Ectodermal cell (in vitro differentiated cells): Measurements from ENCODE around the gene CYTH3.
A peak's percentile ranks its signal among the peaks of the same experiment; 100 is the strongest.

Experiments used
- H3K27ac ChIP-seq: 2 replicates; pipeline ENCODE4 v1.7.0; 2013; ENCODE audit warnings: mild to moderate bottlenecking, low read depth, low read length; ENCODE audit not compliant: insufficient read depth, poor library complexity, severe bottlenecking
- H3K27me3 ChIP-seq: 2 replicates; pipeline ENCODE4 v1.7.0; 2013; ENCODE audit warnings: mild to moderate bottlenecking, low read length; ENCODE audit not compliant: insufficient read depth, control insufficient read depth, poor library complexity, severe bottlenecking
- H3K36me3 ChIP-seq: one replicate; pipeline ENCODE4 v1.7.0; 2013; ENCODE audit warnings: low read length; ENCODE audit not compliant: control insufficient read depth, insufficient read depth
- H3K4me1 ChIP-seq: one replicate; pipeline ENCODE4 v1.7.0; 2013; ENCODE audit warnings: low read length; ENCODE audit not compliant: control insufficient read depth, insufficient read depth
- H3K4me3 ChIP-seq: 2 replicates; pipeline ENCODE4 v1.7.0; 2013; ENCODE audit warnings: low read depth, low read length, control low read depth; ENCODE audit not compliant: insufficient read depth
- H3K9me3 ChIP-seq: 2 replicates; pipeline ENCODE4 v1.7.0; 2013; ENCODE audit warnings: mild to moderate bottlenecking, low read length, moderate library complexity; ENCODE audit not compliant: control insufficient read depth
- WGBS, 2 experiments: methylation state at CpG; one replicate each; pipeline ENCODE4 v1.1.7; 2013; ENCODE audit warnings: missing lambda C conversion rate in 2 of 2; 5-methylcytosine and 5-hydroxymethylcytosine counted together

CYTH3 gene

DNA sequence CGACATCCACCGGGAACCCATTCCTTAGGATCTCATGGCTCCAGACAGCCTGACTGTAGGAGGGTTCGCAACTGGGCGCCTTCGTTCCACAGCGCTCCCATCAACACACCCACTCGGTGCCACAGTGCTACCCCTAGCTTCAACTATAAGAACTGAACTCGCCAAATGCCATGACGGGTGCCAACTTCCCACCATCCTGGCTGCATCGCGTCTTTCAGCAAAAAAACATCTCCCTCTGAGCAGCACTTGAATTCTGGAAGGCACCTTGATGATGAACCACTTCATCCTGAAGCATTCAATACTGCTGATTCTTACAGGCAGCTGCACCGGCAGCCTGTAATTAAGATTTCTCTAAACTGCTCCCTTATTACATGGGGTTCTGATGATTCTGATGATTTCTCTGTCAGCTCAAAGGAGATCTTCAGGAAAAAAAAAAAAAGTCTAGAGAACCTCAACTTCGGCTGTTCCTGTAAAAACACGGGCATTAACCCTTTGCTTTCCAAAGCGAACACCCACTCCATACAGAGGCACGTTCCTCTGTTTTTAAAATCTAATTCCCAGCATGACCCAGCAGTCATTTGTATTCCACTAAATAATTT is 1.3 kb downstream of the CYTH3 start:
- Histone ChIP-seq H3K36me3 (no peaks in the 10 kb centered on the region), H3K9me3 (no peaks in the 10 kb centered on the region), H3K27ac (no peak overlapping the region), H3K4me3 (peak overlapping the region; percentile 63), H3K27me3 (peaks cover 32% of the 10 kb centered on the region), H3K4me1 (peaks cover 7% of the 10 kb centered on the region)
- 9% methylated on average over 16 of the region's 16 CpGs for WGBS, 2 experiments

DNA sequence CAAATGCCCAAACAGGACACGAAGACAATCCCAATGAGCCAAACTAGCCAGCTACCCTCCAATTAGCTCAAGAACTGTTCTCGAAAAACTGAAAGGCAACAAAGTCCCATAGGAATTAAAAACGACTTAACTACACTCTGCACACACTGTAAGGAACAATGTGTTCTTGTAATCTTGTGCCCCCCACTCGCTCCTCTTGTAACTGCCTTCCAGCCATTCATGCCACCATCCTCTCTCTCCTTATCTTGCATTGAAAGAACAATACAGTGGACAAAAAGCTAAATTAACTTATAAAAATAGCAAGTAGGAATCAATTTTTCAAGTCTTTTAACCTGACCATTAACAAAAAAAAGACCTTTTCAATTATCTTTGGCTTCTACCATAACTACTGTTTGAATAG is 2.9 kb downstream of the CYTH3 start:
- WGBS, 2 experiments: 71 to 75% methylated on average over 4 of the region's 4 CpGs
- H3K27ac ChIP-seq: no peak overlapping the region
- H3K9me3 ChIP-seq: no peaks in the 10 kb centered on the region
- no peaks in the 10 kb centered on the region for H3K36me3 ChIP-seq
- peaks cover 32% of the 10 kb centered on the region for H3K27me3 ChIP-seq
- no peak overlapping the region for H3K4me3 ChIP-seq
- H3K4me1 ChIP-seq: peaks cover 7% of the 10 kb centered on the region

DNA sequence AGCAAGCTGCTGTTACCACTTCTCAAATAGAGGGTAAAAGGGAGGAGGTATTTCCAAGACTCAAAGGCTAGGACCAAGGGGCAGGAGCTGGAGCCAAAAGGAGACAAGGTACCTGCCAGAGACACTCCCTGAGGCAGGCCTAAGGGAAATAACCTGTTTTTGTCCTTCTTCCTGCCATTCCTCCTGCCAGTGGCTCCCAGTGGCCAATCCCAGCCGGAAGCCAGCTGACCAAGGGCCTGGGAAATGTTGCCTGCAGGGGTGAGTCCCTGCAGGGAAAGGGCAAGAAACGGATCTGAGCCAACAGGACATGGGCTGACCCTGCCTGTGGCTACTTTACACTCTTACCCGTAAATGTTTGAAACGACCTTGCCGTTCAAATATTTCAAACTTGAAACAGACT is 3.5 kb downstream of the CYTH3 start:
- H3K27ac ChIP-seq: no peak overlapping the region

DNA sequence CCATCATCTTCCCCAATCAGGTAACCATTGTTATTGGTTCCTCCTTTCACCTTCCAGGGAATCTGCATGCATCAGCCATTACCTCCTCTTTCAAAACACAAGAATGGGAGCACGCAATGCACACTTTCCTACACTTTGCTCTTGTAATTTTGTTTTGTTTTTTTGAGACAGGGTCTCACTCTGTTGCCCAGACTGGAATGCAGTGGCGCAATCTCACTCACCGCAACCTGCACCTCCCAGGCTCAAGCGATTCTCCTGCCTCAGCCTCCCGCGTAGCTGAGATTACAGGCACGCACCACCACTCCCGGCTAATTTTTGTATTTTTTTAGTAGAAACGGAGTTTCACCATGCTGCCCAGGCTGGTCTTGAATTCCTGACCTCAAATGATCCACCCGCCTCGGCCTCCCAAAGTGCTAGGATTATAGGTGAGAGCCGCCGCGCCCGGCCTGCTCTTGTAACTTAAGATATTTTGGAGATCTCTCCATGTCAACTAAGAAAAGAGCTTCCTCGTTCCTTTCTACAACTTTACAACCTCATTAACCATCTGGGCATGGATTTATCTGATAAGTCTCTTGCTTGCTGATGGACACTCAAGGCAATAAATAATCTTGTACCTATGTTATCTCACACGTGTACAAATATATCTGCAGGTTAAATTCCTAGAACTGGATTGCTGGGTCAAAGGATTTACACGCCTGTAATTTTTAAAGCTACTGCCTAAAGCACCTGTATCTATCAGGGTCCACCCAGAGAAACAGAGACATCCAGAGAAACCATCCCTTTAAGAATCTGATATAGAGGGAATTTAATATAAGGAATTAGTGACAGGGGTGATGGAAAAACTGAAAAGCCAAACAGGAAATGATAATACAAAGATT is 4.2 kb downstream of the CYTH3 start:
- WGBS, 2 experiments: 93 to 95% methylated on average over 18 of the region's 18 CpGs
- no peak overlapping the region for H3K27ac ChIP-seq
- no peaks in the 10 kb centered on the region for H3K9me3 ChIP-seq
- H3K4me1 ChIP-seq: peaks cover 7% of the 10 kb centered on the region
- H3K36me3 ChIP-seq: no peaks in the 10 kb centered on the region
- no peak overlapping the region for H3K4me3 ChIP-seq
- peaks cover 24% of the 10 kb centered on the region for H3K27me3 ChIP-seq

More for the DNA sequence above, 3.5 kb downstream of the CYTH3 start:
- 73 to 79% methylated on average over 5 of the region's 5 CpGs for WGBS, 2 experiments
- Histone ChIP-seq H3K36me3 (no peaks in the 10 kb centered on the region), H3K4me1 (peaks cover 7% of the 10 kb centered on the region), H3K4me3 (no peak overlapping the region), H3K27me3 (peaks cover 30% of the 10 kb centered on the region), H3K9me3 (no peaks in the 10 kb centered on the region)

DNA sequence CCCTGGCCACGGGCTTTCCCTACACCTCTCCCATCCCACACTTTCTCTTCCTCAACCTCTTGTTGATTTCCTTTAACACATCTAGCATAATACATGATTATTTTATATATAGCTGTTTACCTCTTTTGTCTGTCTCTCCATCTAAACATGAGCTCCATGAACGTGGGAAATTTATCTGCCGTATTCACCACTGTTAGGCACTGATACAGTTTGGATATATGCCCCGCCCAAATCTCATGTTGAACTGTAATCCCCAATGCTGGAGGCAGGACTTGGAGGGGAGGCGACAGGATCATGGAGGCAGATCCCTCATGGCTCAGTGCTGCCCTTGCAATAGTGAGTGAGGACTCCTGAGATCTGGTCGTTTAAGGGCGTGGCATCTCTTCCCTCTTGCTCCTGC is 5.7 kb downstream of the CYTH3 start:
- WGBS, 2 experiments: 92 to 93% methylated on average over 7 of the region's 7 CpGs
- Histone ChIP-seq H3K4me1 (peaks cover 7% of the 10 kb centered on the region), H3K27ac (no peak overlapping the region), H3K27me3 (peaks cover 16% of the 10 kb centered on the region), H3K36me3 (no peaks in the 10 kb centered on the region), H3K9me3 (no peaks in the 10 kb centered on the region), H3K4me3 (no peak overlapping the region)

DNA sequence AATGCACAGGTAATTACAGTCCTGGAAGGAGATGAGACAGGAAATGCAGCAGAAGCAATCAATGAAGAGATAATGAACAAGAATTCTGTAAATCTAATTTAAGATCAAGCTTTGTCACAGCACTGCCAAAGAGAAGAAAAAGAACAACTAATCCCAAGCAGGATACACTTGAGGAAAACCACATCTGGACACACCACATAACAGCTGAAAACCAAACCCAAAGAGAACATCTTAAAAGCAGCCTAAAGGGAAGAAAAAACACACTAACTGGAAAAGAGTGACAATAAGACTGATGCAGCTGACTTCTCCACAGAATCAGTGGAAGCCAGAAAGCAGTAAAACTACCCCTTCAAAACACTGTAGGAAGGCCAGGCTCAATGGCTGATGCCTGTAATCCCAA is 10.2 kb downstream of the CYTH3 start:
- Histone ChIP-seq H3K4me3 (no peak overlapping the region), H3K27me3 (no peaks in the 10 kb centered on the region), H3K9me3 (no peaks in the 10 kb centered on the region), H3K4me1 (no peaks in the 10 kb centered on the region), H3K36me3 (no peaks in the 10 kb centered on the region), H3K27ac (no peak overlapping the region)

DNA sequence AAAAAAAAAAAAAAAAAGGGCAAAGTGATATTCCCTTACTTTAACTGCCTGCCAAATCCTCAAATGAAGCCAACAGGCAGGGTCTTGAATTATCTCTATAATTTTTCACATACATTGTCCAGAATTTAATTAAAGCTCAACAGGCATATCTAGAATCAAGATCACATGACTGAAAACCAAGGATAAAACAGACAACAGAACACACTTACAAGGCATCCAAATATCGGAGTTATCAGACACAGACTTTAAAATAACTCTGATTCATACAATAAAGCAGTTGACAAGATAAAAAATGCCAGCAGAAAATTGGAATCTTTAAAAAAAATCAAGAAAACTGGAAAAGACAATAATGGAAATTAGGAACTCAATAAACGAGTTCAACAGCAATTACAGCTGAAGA is 10.7 kb downstream of the CYTH3 start:
- no peaks in the 10 kb centered on the region for H3K4me1 ChIP-seq
- no peaks in the 10 kb centered on the region for H3K27me3 ChIP-seq
- no peak overlapping the region for H3K27ac ChIP-seq
- no peaks in the 10 kb centered on the region for H3K36me3 ChIP-seq
- H3K4me3 ChIP-seq: no peak overlapping the region
- no peaks in the 10 kb centered on the region for H3K9me3 ChIP-seq
- 94 to 98% methylated on average over 2 of the region's 2 CpGs for WGBS, 2 experiments

DNA sequence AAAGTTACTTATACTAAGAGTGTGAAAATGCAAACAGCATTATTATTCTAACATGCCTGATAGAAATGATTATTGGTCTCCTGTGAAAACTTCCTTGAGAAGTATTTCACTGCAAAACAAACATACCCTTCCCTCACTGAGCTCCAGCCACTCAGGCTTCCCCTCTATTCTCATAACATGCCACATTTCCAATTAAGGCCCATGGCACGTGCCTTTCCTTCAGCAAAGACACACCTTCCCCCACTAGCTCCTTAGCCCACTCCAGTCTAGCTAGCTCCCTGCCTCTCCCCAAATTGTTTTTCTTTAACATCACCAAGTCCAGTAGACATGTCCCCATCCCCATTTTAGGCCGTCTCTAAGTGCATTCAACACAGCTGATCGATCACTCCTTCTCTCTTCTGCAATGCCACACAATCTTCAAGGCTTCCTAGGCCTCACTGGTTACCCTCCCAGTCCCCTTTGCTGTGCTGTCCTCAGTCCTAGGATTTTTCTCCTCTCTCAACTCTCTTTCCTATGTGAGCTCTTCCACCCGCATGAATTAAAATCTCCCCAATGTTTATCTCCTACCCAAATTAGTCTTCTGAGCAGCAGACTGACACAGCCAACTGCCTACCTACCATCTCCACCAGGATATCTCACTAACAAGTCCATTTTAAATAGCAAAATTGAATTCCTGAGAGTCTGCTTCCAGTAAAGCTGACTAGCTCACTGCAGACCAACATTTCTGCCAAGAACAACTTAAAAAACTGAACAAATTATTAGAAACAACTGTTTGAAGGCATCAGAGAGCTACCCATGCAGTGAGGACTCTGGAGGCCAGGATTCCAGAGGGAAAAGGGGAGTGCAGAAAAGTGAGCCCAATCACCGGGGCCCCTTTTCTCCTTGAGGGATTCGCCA is 11.9 kb downstream of the CYTH3 start:
- 90 to 94% methylated on average over 6 of the region's 6 CpGs for WGBS, 2 experiments
- no peak overlapping the region for H3K27ac ChIP-seq

DNA sequence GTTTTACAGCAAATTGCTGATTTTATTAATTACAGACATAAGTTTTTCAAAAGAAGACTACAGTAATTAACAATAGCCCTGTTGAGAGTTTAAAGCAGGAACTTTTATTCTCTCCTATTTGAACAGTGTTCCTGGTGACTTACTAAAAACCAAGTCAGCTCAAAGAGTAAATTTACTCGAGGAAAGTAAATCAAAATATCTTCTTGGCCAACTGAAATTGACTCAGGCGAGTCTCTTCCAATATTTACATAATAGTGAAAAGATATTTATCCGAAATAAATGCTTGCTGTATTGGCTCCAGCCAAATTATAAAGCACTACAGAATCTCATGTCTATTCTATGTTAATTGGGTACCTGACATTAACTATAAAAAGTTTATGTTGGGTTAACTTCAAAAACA is 13.2 kb downstream of the CYTH3 start:
- 80 to 98% methylated on average over 1 to 3 of the region's 3 CpGs for WGBS, 2 experiments
- no peaks in the 10 kb centered on the region for H3K4me1 ChIP-seq
- H3K27me3 ChIP-seq: no peaks in the 10 kb centered on the region

More for the DNA sequence above, 11.9 kb downstream of the CYTH3 start:
- H3K9me3 ChIP-seq: no peaks in the 10 kb centered on the region
- no peaks in the 10 kb centered on the region for H3K36me3 ChIP-seq
- H3K4me1 ChIP-seq: no peaks in the 10 kb centered on the region
- H3K27me3 ChIP-seq: no peaks in the 10 kb centered on the region
- no peak overlapping the region for H3K4me3 ChIP-seq

More for the DNA sequence above, 13.2 kb downstream of the CYTH3 start:
- no peaks in the 10 kb centered on the region for H3K9me3 ChIP-seq
- no peak overlapping the region for H3K27ac ChIP-seq
- H3K36me3 ChIP-seq: no peaks in the 10 kb centered on the region
- no peak overlapping the region for H3K4me3 ChIP-seq
